Kidney tubule cell (primary cell): Measurements from ENCODE around the gene RAB3IL1.
"Not testable (repeated sequence)": the region's sequence is repeated elsewhere in the genome, so short reads cannot be mapped to it uniquely, and the experiment has no call there.

Source experiments
- DNase-seq: peaks from one replicate; pipeline ENCODE4 v3.0.0-alpha.2; 2018; ENCODE audit warnings: low spot score

RAB3IL1 gene

GRCh38 chr11:61917334-61918109, at the start of gene RAB3IL1:
TSS of gene RAB3IL1 (minus strand) at chr11:61917566. CDS start at chr11:61917367, 199 bp downstream.
- DNase-seq, result no peak

- peak; percentile 46 for DNase-seq
Observed at GRCh38 chr11:61966734-61967115, 49.4 kb upstream of the RAB3IL1 start.

- DNase-seq, result not testable (repeated sequence)
Observed at GRCh38 chr11:61964666-61965271, 47.4 kb upstream of the RAB3IL1 start.

GRCh38 chr11:61964058-61964665, 46.8 kb upstream of the RAB3IL1 start:
- no peak for DNase-seq

GRCh38 chr11:61963282-61964057, 46.1 kb upstream of the RAB3IL1 start:
- DNase-seq, result peak; percentile 73

- DNase-seq, result no peak
Observed at GRCh38 chr11:61963016-61963281, 45.6 kb upstream of the RAB3IL1 start.

- DNase-seq, result no peak
Observed at GRCh38 chr11:61962213-61963015, 45.0 kb upstream of the RAB3IL1 start.

GRCh38 chr11:61961570-61962212, 44.3 kb upstream of the RAB3IL1 start:
- DNase-seq, result peak; percentile 92

GRCh38 chr11:61960532-61960931, 43.2 kb upstream of the RAB3IL1 start:
- no peak for DNase-seq

GRCh38 chr11:61959678-61960077, 42.3 kb upstream of the RAB3IL1 start:
- no peak for DNase-seq

GRCh38 chr11:61959114-61959513, 41.7 kb upstream of the RAB3IL1 start:
- no peak for DNase-seq

- no peak for DNase-seq
Observed at GRCh38 chr11:61958590-61958989, 41.2 kb upstream of the RAB3IL1 start.

GRCh38 chr11:61957021-61957770, 39.8 kb upstream of the RAB3IL1 start:
- DNase-seq, result no peak

- DNase-seq, result no peak
Observed at GRCh38 chr11:61956191-61957020, 39.0 kb upstream of the RAB3IL1 start.

- DNase-seq, result no peak
Observed at GRCh38 chr11:61955422-61956135, 38.2 kb upstream of the RAB3IL1 start.

- peak; percentile 54 for DNase-seq
Observed at GRCh38 chr11:61954851-61955421, 37.6 kb upstream of the RAB3IL1 start.

GRCh38 chr11:61954106-61954850, 36.9 kb upstream of the RAB3IL1 start:
- no peak for DNase-seq

GRCh38 chr11:61953632-61954031, 36.3 kb upstream of the RAB3IL1 start:
- DNase-seq, result not testable (repeated sequence)
